Right atrium auricular region (tissue), 2 donors: ENCODE results near the gene SLC26A6. TPM values are rescaled to one million over a fixed set of nuclear protein-coding genes. Genes with fewer than 3 reads are reported as not detected.

Experiments
- DNase-seq: peaks from one replicate; pipeline ENCODE4 v3.0.0-alpha.2; 2019; ENCODE audit warnings: low spot score
- H3K27ac ChIP-seq, 2 donors: fragments of 200-600 bp; sonication (generic); 1 replicate in 1 of 2; 2 replicates in 1 of 2; pipeline ENCODE4 v1.5.1; 2016 to 2019
- H3K27me3 ChIP-seq, 2 donors: fragments of 200-600 bp; sonication (generic); one replicate each; pipeline versions ENCODE4 v1.5.1 to v1.6.0; 2017 to 2019
- H3K36me3 ChIP-seq: fragments of 200-600 bp; sonication (generic); one replicate; pipeline ENCODE4 v1.5.1; 2016
- H3K4me1 ChIP-seq, 2 donors: fragments of 200-600 bp; sonication (generic); one replicate each; pipeline versions ENCODE4 v1.5.1 to v1.6.0; 2017 to 2019
- H3K4me3 ChIP-seq, 2 donors: fragments of 200-600 bp; sonication (generic); 1 replicate in 1 of 2; 2 replicates in 1 of 2; pipeline ENCODE4 v1.5.1; 2017 to 2019; ENCODE audit warnings: mild to moderate bottlenecking in 1 of 2, moderate library complexity in 1 of 2
- H3K9me3 ChIP-seq, 2 donors: fragments of 200-600 bp; sonication (generic); one replicate each; pipeline ENCODE4 v1.5.1; 2019
- microRNA counts, 2 donors: library from miRNA; unstranded; fragments of <30 nt; microRNA quantifications; one replicate each; lab custom pipeline; 2016 to 2017
- microRNA-seq, 2 donors: library from miRNA; unstranded; fragments of <30 nt; microRNA quantifications; one replicate each; pipeline ENCODE4, GENCODE V29; 2016 to 2017; ENCODE audit warnings: borderline number of aligned reads in 2 of 2, borderline replicate concordance in 1 of 2
- total RNA-seq, 2 donors: library from RNA; depleted of rRNA; stranded (reverse); fragments of >200 nt; gene quantifications; one replicate each; pipeline ENCODE4 v1.1.0, GENCODE V29; 2016
- TF ChIP-seq, protein P1 (sequence below), 2 donors: fragments of 200-600 bp; sonication (generic); IDR thresholded peaks; one replicate each; pipeline ENCODE4 v1.5.1; 2019; ENCODE audit warnings: antibody characterized with exemption in 2 of 2

SLC26A6 gene
- total RNA-seq, 2 donors from 2014 or later: 9.6 to 10.1 TPM

DNA sequence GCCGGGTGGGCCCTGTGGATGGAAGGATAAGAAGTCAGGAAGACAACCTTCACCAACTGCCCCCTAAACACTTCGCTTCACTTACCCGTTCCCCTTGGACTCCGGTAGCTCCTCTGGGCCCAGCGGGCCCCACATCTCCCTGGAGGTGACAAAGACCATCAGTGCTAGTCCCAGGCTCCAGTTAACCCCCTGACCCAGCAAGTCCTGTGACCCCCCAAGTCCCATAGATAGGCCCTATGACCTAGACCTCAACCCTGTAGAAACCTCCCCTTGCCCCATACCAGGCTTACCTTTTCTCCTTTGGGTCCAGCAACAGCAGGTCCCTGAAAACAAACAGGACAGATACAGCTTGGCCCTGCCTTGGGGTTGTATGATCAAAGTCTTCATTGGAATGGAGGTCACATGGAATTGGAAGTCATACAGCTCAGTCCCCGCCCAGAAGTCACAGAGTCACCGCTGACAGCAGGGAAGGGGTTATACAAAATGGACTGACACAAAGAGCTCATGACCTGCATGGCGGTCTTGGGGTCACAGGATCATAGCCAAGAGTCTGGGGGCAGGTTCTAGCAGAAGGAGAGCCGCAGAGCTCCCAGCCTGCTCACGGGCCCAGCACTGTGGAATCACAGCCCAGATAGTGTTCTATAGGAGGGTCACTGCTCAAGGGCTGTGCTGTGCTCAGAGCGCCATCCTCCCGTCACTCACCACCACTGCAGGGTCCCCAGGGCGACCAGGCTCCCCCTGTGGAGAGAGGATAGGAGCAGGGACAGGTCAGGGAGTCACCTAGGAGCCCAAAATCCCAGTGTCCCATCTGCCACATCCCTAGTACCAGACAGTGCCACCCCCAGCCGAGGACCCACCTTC lies 53.4 kb downstream of the SLC26A6 start:
- H3K4me1 ChIP-seq: no peaks in the 10 kb centered on the region
- TF ChIP-seq, protein P1, sequence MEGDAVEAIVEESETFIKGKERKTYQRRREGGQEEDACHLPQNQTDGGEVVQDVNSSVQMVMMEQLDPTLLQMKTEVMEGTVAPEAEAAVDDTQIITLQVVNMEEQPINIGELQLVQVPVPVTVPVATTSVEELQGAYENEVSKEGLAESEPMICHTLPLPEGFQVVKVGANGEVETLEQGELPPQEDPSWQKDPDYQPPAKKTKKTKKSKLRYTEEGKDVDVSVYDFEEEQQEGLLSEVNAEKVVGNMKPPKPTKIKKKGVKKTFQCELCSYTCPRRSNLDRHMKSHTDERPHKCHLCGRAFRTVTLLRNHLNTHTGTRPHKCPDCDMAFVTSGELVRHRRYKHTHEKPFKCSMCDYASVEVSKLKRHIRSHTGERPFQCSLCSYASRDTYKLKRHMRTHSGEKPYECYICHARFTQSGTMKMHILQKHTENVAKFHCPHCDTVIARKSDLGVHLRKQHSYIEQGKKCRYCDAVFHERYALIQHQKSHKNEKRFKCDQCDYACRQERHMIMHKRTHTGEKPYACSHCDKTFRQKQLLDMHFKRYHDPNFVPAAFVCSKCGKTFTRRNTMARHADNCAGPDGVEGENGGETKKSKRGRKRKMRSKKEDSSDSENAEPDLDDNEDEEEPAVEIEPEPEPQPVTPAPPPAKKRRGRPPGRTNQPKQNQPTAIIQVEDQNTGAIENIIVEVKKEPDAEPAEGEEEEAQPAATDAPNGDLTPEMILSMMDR (IDR thresholded peaks at IDR 0.05): no peak
- H3K9me3 ChIP-seq: no peaks in the 10 kb centered on the region
- no peak overlapping the region for H3K27ac ChIP-seq
- H3K36me3 ChIP-seq: no peaks in the 10 kb centered on the region
- H3K27me3 ChIP-seq: no peaks in the 10 kb centered on the region
- H3K4me3 ChIP-seq: no peak overlapping the region
- DNase-seq: no peak

DNA sequence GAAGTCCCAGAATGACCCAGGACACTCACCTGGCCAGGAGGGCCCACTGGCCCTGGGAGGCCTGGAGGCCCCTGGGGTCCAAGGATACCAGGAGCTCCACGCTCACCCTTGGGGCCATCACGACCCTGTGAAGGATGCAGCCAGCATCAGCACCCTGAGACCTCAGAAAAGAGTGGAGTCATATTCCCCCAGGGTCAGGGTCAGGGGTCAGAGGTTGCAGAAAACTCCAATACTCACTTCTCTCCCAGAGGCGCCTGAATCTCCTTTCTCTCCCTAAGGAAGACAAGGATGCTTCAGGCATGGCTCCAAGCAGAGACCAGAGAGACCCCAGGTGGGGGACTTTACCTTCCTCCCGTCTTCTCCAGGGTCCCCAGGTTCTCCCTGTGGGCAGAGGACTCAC lies 58.6 kb downstream of the SLC26A6 start:
- Histone ChIP-seq H3K4me3 (no peak overlapping the region), H3K27ac (no peak overlapping the region), H3K36me3 (no peaks in the 10 kb centered on the region), H3K27me3 (no peaks in the 10 kb centered on the region), H3K9me3 (no peaks in the 10 kb centered on the region), H3K4me1 (no peaks in the 10 kb centered on the region)
- TF ChIP-seq, protein P1 (IDR thresholded peaks at IDR 0.05): no peak
- no peak for DNase-seq

MicroRNAs within 50 kb of the gene (microRNA counts, 767-probe panel; counts per million panel counts)
- microRNA hsa-miR-711 (lab: Ali Mortazavi, UCI): 0 to 31.0 counts per million in 2 donors

Small RNA genes lying within 50 kb of the gene (microRNA-seq; reads per million reads assigned to microRNA genes)
- gene MIR4793 (0 reads per million in 2 donors), gene MIR711 (0 reads per million in 2 donors)

Other genes starting within 250 kb of the SLC26A6 start
- 10 to 100 TPM; 69.4 to 73.0 TPM for gene PLXNB1, start 205.4 kb downstream of the SLC26A6 start, total RNA-seq
- gene CCDC51, start 195.3 kb downstream of the SLC26A6 start, total RNA-seq: 1 to 10 TPM; 8.4 to 9.2 TPM
- gene TMA7, start 195.2 kb downstream of the SLC26A6 start, total RNA-seq: 100 to 1,000 TPM; 194 to 286 TPM
- gene ATRIP, start 188.7 kb downstream of the SLC26A6 start, total RNA-seq: 1 to 10 TPM; 2.0 to 3.1 TPM
- gene SHISA5, start 131.3 kb downstream of the SLC26A6 start, total RNA-seq: 100 to 1,000 TPM in 1 of 2 donors, 10 to 100 TPM in 1; 66.9 to 120 TPM
- gene PFKFB4, start 78.7 kb downstream of the SLC26A6 start, total RNA-seq: 1 to 10 TPM in 1 of 2 donors, under 1 TPM in 1; 0.59 to 1.2 TPM
- not detected for gene UCN2, start 71.7 kb downstream of the SLC26A6 start, total RNA-seq
- gene COL7A1, start 40.1 kb downstream of the SLC26A6 start, total RNA-seq: 1 to 10 TPM; 1.9 to 2.6 TPM
- gene UQCRC1, start 25.8 kb downstream of the SLC26A6 start, total RNA-seq: 100 to 1,000 TPM; 847 to 948 TPM
- not detected for gene TMEM89, start 13.7 kb downstream of the SLC26A6 start, total RNA-seq
- under 1 TPM; 0.11 to 0.59 TPM for gene CELSR3, start 27.4 kb upstream of the SLC26A6 start, total RNA-seq
- gene NCKIPSD, start 50.5 kb upstream of the SLC26A6 start, total RNA-seq: 10 to 100 TPM; 51.7 to 97.7 TPM
- gene IP6K2, start 81.8 kb upstream of the SLC26A6 start, total RNA-seq: 10 to 100 TPM; 35.7 to 39.6 TPM
- 10 to 100 TPM; 26.8 to 28.5 TPM for gene PRKAR2A, start 212.4 kb upstream of the SLC26A6 start, total RNA-seq